ENCODE measurements around the gene C17orf67.

- TF ChIP-seq CTCF (IDR thresholded peaks at IDR 0.05) = no peak
- TF ChIP-seq POLR2A (IDR thresholded peaks at IDR 0.05) = no peak
- no peak for TF ChIP-seq EP300 (IDR thresholded peaks at IDR 0.05)
These were observed 1.3 kb downstream of the C17orf67 start for GRCh38 chr17:56832446-56832845.
